NCI-H226 (cell line): ENCODE data around the gene CXCL11.
"Not testable (repeated sequence)": the region's sequence is repeated elsewhere in the genome, so short reads cannot be mapped to it uniquely, and the experiment has no call there.

ENCODE experiments used
- DNase-seq: peaks from one replicate; pipeline ENCODE4 v3.0.0-alpha.2; 2015

CXCL11 gene

GRCh38 chr4:76035799-76036380, at the start of gene CXCL11:
TSS of gene CXCL11 (minus strand) at chr4:76036070. CDS start at chr4:76035987, 83 bp downstream.
- no peak for DNase-seq

DNA sequence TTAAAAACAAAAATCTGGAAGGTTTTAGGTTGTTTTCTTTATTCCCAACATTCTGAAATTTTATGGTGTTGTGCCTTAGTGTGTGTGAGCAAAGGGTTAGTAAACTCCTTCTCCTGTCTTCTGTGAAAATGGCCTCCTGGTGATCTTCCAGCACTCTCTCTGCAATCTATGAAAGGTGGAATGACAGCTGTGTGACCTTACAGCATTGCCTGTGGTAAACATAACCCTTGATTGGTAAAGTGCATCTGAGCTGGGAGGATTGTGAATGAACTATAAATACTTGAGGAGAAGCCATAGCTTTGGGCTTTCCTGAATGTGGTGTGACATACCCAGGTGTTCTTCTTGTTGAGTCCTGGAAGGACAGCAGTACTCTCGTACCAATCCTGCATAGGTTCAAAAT, 48.7 kb upstream of the CXCL11 start:
- no peak for DNase-seq

DNA sequence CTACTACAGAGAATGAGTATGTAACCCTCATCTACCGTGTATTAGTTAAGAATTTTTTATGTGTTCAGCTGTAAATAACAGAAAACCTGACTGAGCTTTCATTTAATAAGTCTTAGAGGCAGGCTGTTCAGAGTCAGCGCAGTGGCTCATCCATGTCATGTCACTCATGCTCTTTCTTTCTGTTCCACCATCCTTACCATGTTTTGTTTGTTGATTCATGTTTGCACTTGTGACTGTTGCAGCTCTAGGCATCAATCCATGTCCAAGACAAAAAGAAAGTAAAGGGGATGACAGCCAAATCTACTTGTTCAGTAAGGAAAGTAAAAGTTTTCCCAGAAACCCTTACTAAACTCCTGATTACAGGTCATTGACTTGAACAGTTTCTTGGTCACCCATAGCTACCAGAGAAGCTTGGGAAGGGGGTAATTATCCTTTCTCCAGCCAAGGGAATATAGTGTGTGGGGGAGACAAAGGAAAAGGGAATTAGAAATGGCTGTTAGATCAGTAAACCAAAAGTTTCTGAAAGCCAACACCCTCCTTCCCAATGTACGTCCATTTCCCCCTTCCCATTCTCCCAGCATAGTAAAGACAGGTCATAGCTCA, 47.6 kb upstream of the CXCL11 start:
- DNase-seq = no peak

GRCh38 chr4:76078033-76078613, 42.3 kb upstream of the CXCL11 start:
- DNase-seq = no peak

DNA sequence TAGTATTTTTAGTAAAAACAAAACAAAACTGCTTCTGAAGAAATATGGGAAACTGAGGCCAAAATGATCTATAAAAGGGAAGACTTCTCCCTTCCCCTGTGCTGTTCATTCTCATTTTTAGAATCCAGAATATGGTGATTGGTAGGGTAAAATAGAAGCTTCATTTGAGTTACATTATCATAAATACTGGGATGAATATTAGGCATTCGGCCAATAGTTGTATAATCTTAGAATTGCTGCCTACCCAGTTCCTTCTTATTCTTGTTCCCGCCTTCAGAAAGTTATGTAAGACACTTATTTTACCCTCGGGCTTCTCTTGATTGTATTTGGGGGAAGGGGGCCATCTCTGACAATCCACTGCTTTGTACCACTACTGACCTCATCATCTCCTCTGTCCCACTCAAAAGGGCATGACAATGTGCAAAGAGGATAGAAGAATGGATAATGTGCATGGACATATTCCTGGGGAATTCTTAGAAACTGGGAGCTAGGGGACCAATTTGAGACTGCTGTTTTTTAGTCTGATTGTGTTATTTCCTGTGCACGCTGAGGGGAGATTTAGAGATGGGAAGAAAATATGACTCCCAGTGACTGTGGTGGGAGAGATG, 39.2 kb upstream of the CXCL11 start:
- no peak for DNase-seq

DNA sequence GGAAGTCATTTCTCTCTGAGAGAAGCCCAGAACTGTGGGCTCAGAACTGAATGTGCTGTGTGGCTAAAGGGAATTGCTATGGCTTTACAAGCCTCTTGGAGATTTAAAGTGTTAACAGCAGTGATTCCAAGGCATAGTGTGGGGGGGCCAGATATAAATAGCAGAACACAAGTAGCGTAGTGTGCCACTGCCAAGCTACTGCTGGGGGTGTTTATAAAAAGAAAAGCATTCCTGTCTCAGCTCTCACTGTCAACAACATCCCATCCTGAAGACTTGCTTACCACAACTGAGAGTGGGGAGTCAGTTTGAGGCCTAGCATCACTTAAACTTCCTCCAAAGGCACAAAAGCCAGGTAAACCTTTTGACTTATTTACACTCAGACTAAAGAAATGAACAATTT, 38.6 kb upstream of the CXCL11 start, which contains the start of gene ART3:
ART3 (plus strand) TSS at position 242 of the 400 bp plus-strand sequence. CDS start 1,181 bp downstream, outside the sequence.
- no peak for DNase-seq

- DNase-seq = no peak
These were observed 36.9 kb upstream of the CXCL11 start for GRCh38 chr4:76072760-76073159.

DNA sequence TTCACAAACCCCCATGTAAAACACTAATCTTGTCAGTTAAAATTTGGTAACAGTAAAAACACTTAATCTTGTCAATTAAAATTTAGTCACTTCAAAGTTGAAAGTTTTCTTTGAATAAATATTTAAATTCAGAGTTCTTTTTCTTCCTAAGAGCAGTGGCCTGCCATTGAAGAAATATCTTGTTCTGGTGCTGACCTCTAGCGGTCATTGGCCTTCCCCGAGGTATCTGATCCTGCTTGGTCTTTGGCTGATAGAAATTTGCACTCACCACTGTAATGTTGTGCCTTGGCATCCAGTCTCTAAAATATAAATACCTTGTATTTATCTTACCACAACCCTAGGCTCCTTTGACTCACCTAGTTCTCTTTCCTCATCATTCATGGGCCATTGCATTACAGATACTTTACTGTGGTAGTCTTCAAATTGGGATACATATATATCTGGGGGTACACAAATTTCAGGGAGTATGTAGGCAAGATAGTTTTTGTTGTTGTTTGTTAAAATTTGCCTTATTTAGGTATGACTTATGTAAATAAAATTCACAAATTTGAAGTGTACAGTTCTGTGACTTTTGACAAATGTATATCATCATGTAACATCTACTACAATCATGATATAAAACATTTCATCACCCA, 31.9 kb upstream of the CXCL11 start:
- peak; percentile 34 for DNase-seq

DNA sequence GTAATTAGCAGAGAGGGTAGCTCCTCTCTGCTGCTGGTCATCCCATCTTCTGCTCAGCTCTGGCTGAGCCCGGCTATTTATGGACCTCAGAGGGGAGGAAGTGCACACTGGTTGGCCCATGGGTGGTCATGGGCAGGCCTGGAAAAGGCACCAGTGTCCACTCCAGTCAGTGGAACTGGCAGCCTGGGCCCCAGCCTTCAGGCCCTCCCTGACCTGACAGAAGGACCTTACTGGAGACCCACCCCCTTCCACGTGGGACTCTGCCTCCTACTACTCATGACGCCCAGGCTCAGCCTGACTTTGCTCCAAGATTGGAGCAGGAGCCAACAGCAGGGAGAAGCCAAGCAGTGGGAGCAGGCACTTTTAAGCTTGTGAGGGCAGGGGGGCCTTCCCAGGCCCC, 30.7 kb upstream of the CXCL11 start:
- DNase-seq = no peak

DNA sequence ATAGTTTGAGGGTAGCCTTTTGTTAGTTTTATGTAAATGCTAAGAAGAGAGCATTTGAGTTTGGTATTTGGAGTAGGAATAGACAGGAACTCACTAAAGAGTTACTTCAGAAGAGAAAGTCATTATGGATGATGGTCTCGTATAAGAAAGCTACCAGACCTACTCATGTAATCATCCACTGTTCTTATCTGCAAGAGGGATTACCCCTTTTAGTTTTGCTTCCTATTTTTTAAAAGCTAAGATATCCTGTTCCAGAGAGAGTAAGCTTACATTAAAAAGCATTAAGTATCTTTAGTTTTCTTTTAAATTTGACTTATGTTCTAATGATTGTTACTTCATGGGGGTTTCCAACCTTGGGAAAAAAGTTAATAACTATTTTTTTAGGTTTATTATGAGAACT, 26.1 kb upstream of the CXCL11 start:
- no peak for DNase-seq

GRCh38 chr4:76061421-76061820, 25.6 kb upstream of the CXCL11 start:
- no peak for DNase-seq

DNA sequence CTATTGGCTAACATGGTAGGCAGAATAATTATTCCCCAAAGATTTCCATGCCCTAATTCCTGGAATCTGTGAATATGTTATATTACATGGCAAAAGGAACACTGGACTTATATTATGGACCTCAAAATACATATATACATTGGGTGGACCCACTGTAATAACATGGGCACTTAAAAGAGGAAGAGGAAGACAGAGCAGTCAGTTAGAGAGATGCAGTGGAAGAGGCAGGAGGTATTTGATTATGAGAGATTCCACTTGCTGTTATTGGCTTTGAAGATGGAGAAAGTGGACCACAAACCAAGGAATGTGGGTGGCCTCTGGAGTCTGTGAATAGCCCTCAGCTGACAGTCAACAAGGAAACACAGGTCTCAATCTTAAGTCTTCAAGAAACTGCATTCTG, 24.6 kb upstream of the CXCL11 start:
- no peak for DNase-seq

DNA sequence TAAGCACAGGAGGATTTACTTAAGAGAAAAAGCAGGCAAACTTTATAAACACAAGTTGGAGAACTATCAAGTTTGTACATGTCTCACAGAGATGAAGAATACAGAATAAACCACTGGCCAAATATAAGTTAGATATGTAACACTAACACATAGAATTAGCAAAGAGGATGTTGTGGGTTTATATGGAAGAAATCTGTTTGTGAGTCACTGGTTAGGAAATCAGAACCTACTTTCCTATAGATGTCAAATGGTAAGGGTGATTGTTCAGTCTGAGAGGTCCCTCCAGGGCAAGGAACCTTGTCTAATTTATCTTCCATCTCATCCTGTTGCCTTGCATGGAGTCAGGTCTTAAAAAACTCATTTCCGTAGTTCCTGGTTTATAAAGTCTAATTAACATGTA, 23.9 kb upstream of the CXCL11 start:
- DNase-seq = no peak

DNA sequence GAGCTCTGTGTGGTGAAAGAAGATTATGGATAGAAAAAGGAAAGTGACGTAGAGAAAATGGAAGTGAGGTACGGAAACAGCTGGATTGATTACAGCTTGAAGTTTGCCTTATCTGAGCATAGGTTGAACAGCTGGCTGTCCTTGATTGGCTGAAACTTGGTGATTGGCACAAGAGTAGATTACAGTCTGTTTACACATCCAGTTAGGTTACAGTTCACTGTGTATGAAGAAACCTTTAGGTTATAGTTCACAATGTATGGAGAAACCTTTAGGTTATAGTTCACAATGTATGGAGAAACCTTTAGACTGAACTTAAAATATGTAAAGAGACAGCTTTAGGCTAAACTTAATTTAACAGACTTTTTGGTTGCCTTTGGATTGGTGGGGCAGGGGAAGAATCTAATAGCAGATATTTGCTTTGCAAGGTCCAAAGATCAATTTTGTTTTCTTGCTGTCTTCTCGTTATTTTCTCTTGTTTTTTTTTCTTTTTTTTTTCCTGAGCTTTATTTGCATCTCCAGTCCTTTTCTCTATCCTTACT, 23.1 kb upstream of the CXCL11 start:
- no peak for DNase-seq

GRCh38 chr4:76058302-76058701, 22.4 kb upstream of the CXCL11 start:
- no peak for DNase-seq

- DNase-seq = no peak
These were observed 19.6 kb upstream of the CXCL11 start for GRCh38 chr4:76055421-76055820.

DNA sequence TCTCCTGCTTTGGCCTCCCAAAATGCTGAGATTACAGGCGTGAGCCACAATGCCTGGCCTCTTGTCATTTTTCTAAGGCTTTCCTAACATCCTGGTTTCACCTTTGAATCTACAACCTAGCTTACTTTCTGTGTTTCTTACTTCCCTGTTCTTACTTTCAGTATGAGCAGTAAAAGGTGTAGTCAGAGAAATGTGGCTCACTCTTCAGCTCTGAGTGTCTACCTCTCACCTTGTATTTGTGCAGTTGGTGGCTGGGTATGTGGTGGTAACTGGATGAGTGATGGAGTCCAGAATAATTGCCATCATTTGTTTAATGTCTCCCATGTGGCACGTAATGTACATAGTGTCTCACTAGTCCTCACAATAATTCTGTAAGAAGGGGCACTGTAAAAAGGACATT, 19.1 kb upstream of the CXCL11 start:
- no peak for DNase-seq

GRCh38 chr4:76053730-76054129, 17.9 kb upstream of the CXCL11 start:
- no peak for DNase-seq

GRCh38 chr4:76050560-76051050, 14.7 kb upstream of the CXCL11 start:
- DNase-seq = not testable (repeated sequence)

DNA sequence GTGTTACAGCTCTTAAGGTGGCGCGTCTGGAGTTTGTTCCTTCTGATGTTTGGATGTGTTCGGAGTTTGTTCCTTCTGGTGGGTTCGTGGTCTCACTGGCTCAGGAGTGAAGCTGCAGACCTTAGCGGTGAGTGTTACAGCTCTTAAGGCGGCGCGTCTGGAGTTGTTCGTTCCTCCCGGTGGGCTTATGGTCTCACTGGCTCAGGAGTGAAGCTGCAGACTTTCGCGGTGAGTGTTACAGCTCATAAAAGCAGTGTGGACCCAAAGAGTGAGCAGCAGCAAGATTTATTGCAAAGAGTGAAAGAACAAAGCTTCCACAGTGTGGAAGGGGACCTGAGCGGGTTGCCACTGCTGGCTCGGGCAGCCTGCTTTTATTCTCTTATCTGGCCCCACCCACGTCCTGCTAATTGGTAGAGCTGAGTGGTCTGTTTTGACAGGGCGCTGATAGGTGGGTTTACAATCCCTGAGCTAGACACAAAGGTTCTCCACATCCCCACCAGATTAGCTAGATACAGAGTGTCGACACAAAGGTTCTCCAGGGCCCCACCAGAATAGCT, 14.1 kb upstream of the CXCL11 start:
- not testable (repeated sequence) for DNase-seq

GRCh38 chr4:76044686-76045085, 8.8 kb upstream of the CXCL11 start:
- not testable (repeated sequence) for DNase-seq

DNA sequence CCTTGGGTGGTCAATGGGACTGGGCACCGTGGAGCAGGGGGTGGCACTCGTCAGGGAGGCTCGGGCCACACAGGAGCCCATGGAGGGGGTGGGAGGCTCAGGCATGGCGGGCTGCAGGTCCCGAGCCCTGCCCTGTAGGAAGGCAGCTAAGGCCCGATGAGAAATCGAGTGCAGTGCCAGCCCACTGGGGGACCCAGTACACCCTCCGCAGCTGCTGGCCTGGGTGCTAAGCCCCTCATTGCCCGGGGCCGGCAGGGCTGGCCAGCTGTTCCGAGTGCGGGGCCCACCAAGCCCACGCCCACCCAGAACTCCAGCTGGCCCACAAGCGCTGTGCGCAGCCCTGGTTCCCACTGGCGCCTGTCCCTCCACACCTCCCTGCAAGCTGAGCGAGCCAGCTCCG, 7.4 kb upstream of the CXCL11 start:
- DNase-seq = not testable (repeated sequence)
